HepG2 (cell line): ENCODE results near the gene STRIP1. TPM values are rescaled to one million over a fixed set of nuclear protein-coding genes. Genes with fewer than 3 reads are reported as not detected.

Experiments
- ARID2 ChIP-seq: sonication (generic); formaldehyde crosslinking; IDR thresholded peaks from 2 replicates; pipeline ENCODE4 v1.8.1; 2022; ENCODE audit warnings: mild to moderate bottlenecking, missing genetic modification reagents, borderline replicate concordance
- FOXP4 ChIP-seq: sonication (generic); formaldehyde crosslinking; IDR thresholded peaks from 2 replicates; pipeline ENCODE4 v1.4.0; 2020; ENCODE audit warnings: missing genetic modification reagents
- GABPA ChIP-seq, 2 experiments: IDR thresholded peaks; 2 replicates each; pipeline ENCODE4 v1.6.1; 2011 to 2016; ENCODE audit warnings: low read depth in 2 of 2, low read length in 1 of 2, missing biosample characterization in 1 of 2, missing genetic modification characterization in 1 of 2
- GRHL1 ChIP-seq: sonication (generic); formaldehyde crosslinking; conservative IDR thresholded peaks from 2 replicates; pipeline ENCODE4 v1.8.0; 2022; ENCODE audit warnings: missing genetic modification reagents
- IRF9 ChIP-seq: sonication (generic); formaldehyde crosslinking; IDR thresholded peaks from 2 replicates; pipeline ENCODE4 v1.8.0; 2022; ENCODE audit warnings: missing genetic modification reagents, mild to moderate bottlenecking, borderline replicate concordance
- MEF2D ChIP-seq: sonication (generic); formaldehyde crosslinking; IDR thresholded peaks from 2 replicates; pipeline ENCODE4 v1.5.1; 2020; ENCODE audit warnings: mild to moderate bottlenecking, missing genetic modification reagents
- MEIS1 ChIP-seq: sonication (generic); formaldehyde crosslinking; IDR thresholded peaks from 2 replicates; pipeline ENCODE4 v1.9.0; 2021; ENCODE audit warnings: mild to moderate bottlenecking, missing genetic modification reagents, moderate library complexity, borderline replicate concordance
- MEIS2 ChIP-seq: sonication (generic); formaldehyde crosslinking; IDR thresholded peaks from 2 replicates; pipeline ENCODE4 v1.9.0; 2021; ENCODE audit warnings: mild to moderate bottlenecking, missing genetic modification reagents
- MYC ChIP-seq: sonication (generic); formaldehyde crosslinking; IDR thresholded peaks from 2 replicates; pipeline ENCODE4 v1.9.0; 2021; ENCODE audit warnings: missing genetic modification reagents, borderline replicate concordance
- PCBP1 ChIP-seq: fragments of 200-400 bp; formaldehyde crosslinking; IDR thresholded peaks from 2 replicates; pipeline ENCODE4 v1.6.1; 2017; ENCODE audit warnings: mild to moderate bottlenecking, low read depth, low read length, borderline replicate concordance
- PCBP2 ChIP-seq: fragments of 200-400 bp; formaldehyde crosslinking; optimal IDR thresholded peaks from 2 replicates; pipeline ENCODE3; 2018; ENCODE audit warnings: low read length, low read depth; ENCODE audit not compliant: poor library complexity, severe bottlenecking
- SALL1 ChIP-seq: sonication (generic); formaldehyde crosslinking; IDR thresholded peaks from 2 replicates; pipeline ENCODE4 v1.8.0; 2022; ENCODE audit warnings: mild to moderate bottlenecking, missing genetic modification reagents
- SSRP1 ChIP-seq: IDR thresholded peaks from 2 replicates; pipeline ENCODE4 v1.6.1; 2016; ENCODE audit warnings: control low read depth
- YEATS4 ChIP-seq: sonication (generic); formaldehyde crosslinking; IDR thresholded peaks from 2 replicates; pipeline ENCODE4 v1.4.0; 2020; ENCODE audit warnings: missing genetic modification reagents, borderline replicate concordance
- YY1 ChIP-seq: IDR thresholded peaks from 2 replicates; pipeline ENCODE4 v1.6.1; 2011; ENCODE audit warnings: low read length, low read depth, moderate library complexity, mild to moderate bottlenecking; ENCODE audit not compliant: insufficient read depth, insufficient replicate concordance
- ZNF3 ChIP-seq: IDR thresholded peaks from 2 replicates; pipeline ENCODE4 v1.7.0; 2017; ENCODE audit warnings: inconsistent platforms
- ZNF713 ChIP-seq: sonication (generic); formaldehyde crosslinking; IDR thresholded peaks from 2 replicates; pipeline ENCODE4 v1.4.0; 2020; ENCODE audit warnings: mild to moderate bottlenecking, missing genetic modification reagents
- ZNF720 ChIP-seq: sonication (generic); formaldehyde crosslinking; IDR thresholded peaks from 2 replicates; pipeline ENCODE4 v1.4.0; 2020; ENCODE audit warnings: missing genetic modification reagents
- polyA plus RNA-seq, 8 experiments: library from polyadenylated mRNA; depleted of rRNA in 3 of 8; stranded (reverse) in 7 of 8; unstranded in 1 of 8; fragments of >200 nt; fragmentation: Illumina TruSeq in 4 of 8; extraction: Trizol in 4 of 8; gene quantifications; 2 replicates each; pipeline versions ENCODE4 v1.2.1 to v1.2.3, GENCODE V29; 2011 to 2016; ENCODE audit warnings: low read depth in 4 of 8, missing spikeins in 1 of 8, mixed read lengths in 1 of 8; ENCODE audit not compliant: insufficient read depth in 1 of 8
- total RNA-seq, 5 experiments: library from RNA; depleted of rRNA; stranded (reverse); fragments of >200 nt; fragmentation: Illumina TruSeq; extraction: Trizol; gene quantifications; 2 replicates each; pipeline ENCODE4 v1.2.3, GENCODE V29; 2016; ENCODE audit warnings: low read depth in 1 of 5
- TF ChIP-seq, protein P1 (sequence below): sonication (generic); formaldehyde crosslinking; IDR thresholded peaks from 2 replicates; pipeline ENCODE4 v1.5.1; 2020; ENCODE audit warnings: missing genetic modification reagents, mild to moderate bottlenecking, borderline replicate concordance
- TF ChIP-seq, protein P2 (sequence below): sonication (generic); formaldehyde crosslinking; IDR thresholded peaks from 2 replicates; pipeline ENCODE4 v1.5.0; 2020; ENCODE audit warnings: missing genetic modification reagents

STRIP1 gene
- total and polyA plus RNA-seq, 2 of the 13 experiments (the other 11 are each of a cell fraction or from before 2014, with no cell fraction given): 20.9 to 27.9 TPM

DNA sequence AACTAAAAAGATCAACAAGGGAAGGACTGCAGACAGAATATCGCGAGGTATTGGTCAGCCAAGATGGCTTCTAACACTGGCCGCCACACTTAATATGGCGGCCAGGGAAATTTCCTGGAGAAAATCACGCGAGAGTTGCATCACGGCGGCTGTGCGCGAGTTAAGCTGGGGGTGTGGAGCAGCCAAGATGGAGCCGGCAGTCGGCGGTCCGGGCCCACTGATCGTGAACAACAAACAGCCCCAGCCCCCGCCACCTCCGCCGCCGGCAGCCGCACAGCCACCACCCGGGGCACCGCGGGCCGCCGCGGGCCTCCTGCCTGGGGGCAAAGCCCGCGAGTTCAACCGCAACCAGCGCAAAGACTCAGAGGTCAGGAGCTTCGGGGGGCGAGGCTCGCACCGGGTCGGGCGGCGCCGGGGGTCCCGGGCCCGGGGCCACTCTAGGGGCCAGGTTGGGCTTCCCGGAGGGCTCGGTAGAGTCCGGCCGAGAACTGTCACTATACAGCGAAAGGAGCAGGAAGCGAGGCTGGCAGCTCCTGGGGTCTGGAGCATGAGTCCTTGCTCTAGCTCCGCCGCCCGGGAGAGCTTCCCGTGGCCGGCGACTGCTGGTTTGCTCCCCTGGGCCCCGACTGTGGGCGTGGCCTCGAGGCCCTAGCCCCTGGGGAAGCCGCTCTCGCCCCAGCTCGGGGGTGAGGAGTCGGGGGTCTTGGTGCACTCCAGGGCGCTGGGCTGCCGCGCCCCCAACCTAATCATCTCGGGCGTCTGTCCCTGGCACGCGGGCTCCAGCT is at the start of gene STRIP1 (continued):
- TF ChIP-seq ZNF3 (no peak), MYC (peak; percentile 14; the same call in 1 of the 2 replicates), FOXP4 (CRISPR knock-in tag) (peak; percentile 41), MEF2D (no peak), ARID2 (CRISPR knock-in tag) (no peak), SALL1 (CRISPR knock-in tag) (peak; percentile 44; the same call in 1 of the 2 replicates), PCBP2 (no peak), YEATS4 (CRISPR knock-in tag) (no peak), ZNF713 (CRISPR knock-in tag) (no peak), GABPA (IDR thresholded peaks at IDR 0.05; ENCODE audit: low read depth, low read length) (no peak; the same call in 1 of the 2 replicates), GABPA (CRISPR knock-in tag; IDR thresholded peaks at IDR 0.05; ENCODE audit: low read depth) (peak; percentile 86), SSRP1 (0 out of 2 replicates have a peak, but pooled peaks have one; percentile 5), YY1 (peak; percentile 100), IRF9 (CRISPR knock-in tag) (peak; percentile 72; the same call in 1 of the 2 replicates), ZNF720 (no peak), MEIS1 (CRISPR knock-in tag) (no peak), GRHL1 (CRISPR knock-in tag) (no peak), PCBP1 (no peak), MEIS2 (no peak)
- TF ChIP-seq, protein P1, sequence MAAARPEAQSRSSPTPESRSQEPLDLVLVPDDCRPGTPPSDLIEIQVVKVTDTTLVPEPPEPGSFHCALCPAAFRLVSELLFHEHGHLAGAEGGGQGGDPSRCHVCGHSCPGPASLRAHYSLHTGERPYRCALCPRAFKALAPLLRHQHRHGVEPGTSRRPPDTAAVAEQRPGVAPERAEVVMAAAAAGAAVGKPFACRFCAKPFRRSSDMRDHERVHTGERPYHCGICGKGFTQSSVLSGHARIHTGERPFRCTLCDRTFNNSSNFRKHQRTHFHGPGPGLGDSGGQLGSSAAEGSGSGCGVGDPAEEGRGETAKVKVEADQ: no peak
- TF ChIP-seq, protein P2, sequence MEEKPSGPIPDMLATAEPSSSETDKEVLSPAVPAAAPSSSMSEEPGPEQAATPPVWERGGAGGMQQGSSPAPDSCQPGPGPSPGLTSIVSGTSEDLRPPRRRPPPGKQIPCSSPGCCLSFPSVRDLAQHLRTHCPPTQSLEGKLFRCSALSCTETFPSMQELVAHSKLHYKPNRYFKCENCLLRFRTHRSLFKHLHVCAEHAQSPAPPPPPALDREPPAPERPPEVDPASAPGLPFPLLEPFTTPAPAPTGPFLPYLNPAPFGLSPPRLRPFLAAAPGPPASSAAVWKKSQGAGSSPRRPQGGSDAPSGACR (CRISPR knock-in tag): peak; percentile 43; the same call in 1 of the 2 replicates
